IMR-90 (cell line): ENCODE results near the gene ECSIT. TPM values are rescaled to one million over a fixed set of nuclear protein-coding genes. Genes with fewer than 3 reads are reported as not detected.
A peak's percentile ranks its signal among the peaks of the same experiment; 100 is the strongest.

Source experiments
- ATAC-seq: fragments of 200-7000 bp; cut with Tn5 transposase; 2 replicates; pipeline ENCODE4 v1.9.1; 2020; ENCODE audit warnings: low read depth, mild to moderate bottlenecking, moderate library complexity
- BruUV-seq: library from RNA; stranded (reverse); fragments of 400-500 nt; replicated peaks from 2 replicates; lab custom pipeline; 2021; lab: Mats Ljungman, UMichigan
- CTCF ChIA-PET: fragments of 300-600 bp; formaldehyde crosslinking; extraction: SDS; loops from one replicate; lab custom pipeline; 2021; ENCODE audit warnings: antibody characterized with exemption; lab: Yijun Ruan, JAX
- POLR2A ChIA-PET: fragments of 300-600 bp; sonication (Branson Sonifier 250); formaldehyde crosslinking; loops from one replicate; lab custom pipeline; 2022; ENCODE audit warnings: antibody characterized with exemption; ENCODE audit not compliant: unreplicated experiment; lab: Charles Lee
- DNase-seq: peaks from one replicate; pipeline ENCODE4 v3.0.0; 2013
- H2AFZ ChIP-seq: replicated peaks from 2 replicates; pipeline ENCODE3; 2013; ENCODE audit warnings: low read length, mild to moderate bottlenecking; ENCODE audit not compliant: poor library complexity
- H2AK5ac ChIP-seq: 2 replicates; pipeline ENCODE4 v1.6.1; 2013; ENCODE audit warnings: low read depth, low read length, inconsistent platforms
- H2AK9ac ChIP-seq: replicated peaks from 2 replicates; pipeline ENCODE3; 2013; ENCODE audit warnings: mild to moderate bottlenecking, low read depth, low read length, moderate library complexity; ENCODE audit not compliant: poor library complexity
- H2BK120ac ChIP-seq: 2 replicates; pipeline ENCODE4 v1.6.1; 2013; ENCODE audit warnings: low read depth, low read length, inconsistent platforms
- H2BK15ac ChIP-seq: 3 replicates; pipeline ENCODE4 v1.6.1; 2013; ENCODE audit warnings: low read depth, low read length, inconsistent platforms
- H2BK20ac ChIP-seq: 2 replicates; pipeline ENCODE4 v1.6.1; 2013; ENCODE audit warnings: low read depth, mild to moderate bottlenecking, inconsistent platforms, low read length, moderate library complexity
- H2BK5ac ChIP-seq: 2 replicates; pipeline ENCODE4 v1.6.1; 2013; ENCODE audit warnings: mild to moderate bottlenecking, low read depth, low read length, inconsistent platforms; ENCODE audit not compliant: poor library complexity, severe bottlenecking
- H3K14ac ChIP-seq: replicated peaks from 2 replicates; pipeline ENCODE4 v1.6.1; 2013; ENCODE audit warnings: low read depth, low read length, inconsistent platforms
- H3K18ac ChIP-seq: 2 replicates; pipeline ENCODE4 v1.6.1; 2013; ENCODE audit warnings: low read depth, low read length, control low read depth
- H3K23ac ChIP-seq: 2 replicates; pipeline ENCODE4 v1.6.1; 2013; ENCODE audit warnings: low read depth, low read length, inconsistent platforms
- H3K27ac ChIP-seq: 2 replicates; pipeline ENCODE4 v1.5.1; 2013; ENCODE audit warnings: mild to moderate bottlenecking, control low read depth, low read length; ENCODE audit not compliant: insufficient read depth
- H3K27me3 ChIP-seq: 2 replicates; pipeline ENCODE4 v1.6.1; 2013; ENCODE audit warnings: low read length; ENCODE audit not compliant: control insufficient read depth, insufficient read depth
- H3K36me3 ChIP-seq: 2 replicates; pipeline ENCODE4 v1.6.1; 2013; ENCODE audit warnings: low read length, mixed read lengths; ENCODE audit not compliant: control insufficient read depth, insufficient read depth
- H3K4ac ChIP-seq: 2 replicates; pipeline ENCODE4 v1.6.1; 2013; ENCODE audit warnings: low read depth, low read length, inconsistent platforms
- H3K4me1 ChIP-seq: 2 replicates; pipeline ENCODE4 v1.6.1; 2013; ENCODE audit warnings: low read length, mixed read lengths; ENCODE audit not compliant: control insufficient read depth, insufficient read depth
- H3K4me2 ChIP-seq: 2 replicates; pipeline ENCODE4 v1.6.1; 2013; ENCODE audit warnings: low read depth, mild to moderate bottlenecking, control low read depth, low read length, moderate library complexity
- H3K4me3 ChIP-seq: 2 replicates; pipeline ENCODE4 v1.5.1; 2013; ENCODE audit warnings: low read depth, mild to moderate bottlenecking, control low read depth, low read length, moderate library complexity; ENCODE audit not compliant: insufficient read depth
- H3K56ac ChIP-seq: 2 replicates; pipeline ENCODE4 v1.6.1; 2013; ENCODE audit warnings: low read length, inconsistent platforms; ENCODE audit not compliant: insufficient read depth; ENCODE audit errors: extremely low read depth
- H3K79me1 ChIP-seq, 2 experiments: 2 replicates each; pipeline ENCODE4 v1.6.1; 2013; ENCODE audit warnings: low read length in 2 of 2, inconsistent platforms in 1 of 2, low read depth in 1 of 2
- H3K9ac ChIP-seq: 2 replicates; pipeline ENCODE4 v1.6.1; 2013; ENCODE audit warnings: low read depth, low read length, control low read depth
- H3K9me1 ChIP-seq: 2 replicates; pipeline ENCODE4 v1.6.1; 2013; ENCODE audit warnings: low read length, inconsistent platforms; ENCODE audit not compliant: insufficient read depth
- H3K9me3 ChIP-seq: 2 replicates; pipeline ENCODE4 v1.6.1; 2013; ENCODE audit warnings: low read length; ENCODE audit not compliant: control insufficient read depth, insufficient read depth
- H4K20me1 ChIP-seq: 2 replicates; pipeline ENCODE4 v1.6.1; 2013; ENCODE audit warnings: low read length, inconsistent platforms; ENCODE audit not compliant: insufficient read depth
- H4K5ac ChIP-seq: 2 replicates; pipeline ENCODE4 v1.6.1; 2013; ENCODE audit warnings: mild to moderate bottlenecking, low read depth, low read length, control low read depth
- H4K8ac ChIP-seq, 2 experiments: 2 replicates each; pipeline ENCODE4 v1.6.1; 2013; ENCODE audit warnings: low read depth in 2 of 2, low read length in 2 of 2, control low read depth in 1 of 2, inconsistent platforms in 1 of 2
- H4K91ac ChIP-seq: 2 replicates; pipeline ENCODE4 v1.6.1; 2013; ENCODE audit warnings: low read depth, low read length, inconsistent platforms; ENCODE audit not compliant: insufficient read depth
- CHD1 ChIP-seq: IDR thresholded peaks from 2 replicates; pipeline ENCODE4 v1.6.1; 2012; ENCODE audit warnings: low read depth, low read length, improper control_type of control experiment
- FOS ChIP-seq: fragments of 150-350 bp; IDR thresholded peaks from 2 replicates; pipeline ENCODE4 v1.6.1; 2016; ENCODE audit warnings: low read depth, low read length
- MAZ ChIP-seq: IDR thresholded peaks from 2 replicates; pipeline ENCODE4 v1.6.1; 2012; ENCODE audit warnings: low read depth, mild to moderate bottlenecking, low read length, improper control_type of control experiment, moderate library complexity, borderline replicate concordance
- POLR2A ChIP-seq: IDR thresholded peaks from 2 replicates; pipeline ENCODE4 v1.6.1; 2012; ENCODE audit warnings: mild to moderate bottlenecking, low read depth, low read length
- SMC3 ChIP-seq: fragments of 150-350 bp; IDR thresholded peaks from 2 replicates; pipeline ENCODE4 v1.6.1; 2016; ENCODE audit warnings: low read depth, mild to moderate bottlenecking, antibody characterized with exemption, low read length, moderate library complexity
- WGBS, 2 experiments: methylation state at CpG; one replicate each; pipeline versions ENCODE4 v1.1.5 to v1.1.7; 2013; ENCODE audit warnings: missing lambda C conversion rate in 2 of 2; ENCODE audit not compliant: insufficient read length in 1 of 2; ENCODE audit errors: extremely low coverage in 2 of 2; 5-methylcytosine and 5-hydroxymethylcytosine counted together
- dilution Hi-C: fragments of 300-500 bp; cut with HindIII; formaldehyde crosslinking; loops from one replicate; pipeline ENCODE4 v1.14.3; 2018; ENCODE audit warnings: low sequenced_read_pairs; ENCODE audit not compliant: unreplicated experiment
- in situ Hi-C: fragments of 300-500 bp; cut with MboI; formaldehyde crosslinking; loops from 3 replicates; pipeline ENCODE4 v1.14.3; 2019; ENCODE audit warnings: low sequenced_read_pairs, inconsistent platforms, mixed read lengths
- intact Hi-C: fragments of 100-400 bp; cut with micrococcal nuclease; formaldehyde crosslinking; loops from 2 replicates; pipeline ENCODE4 v1.10.0; 2022
- polyA plus RNA-seq, 3 experiments: library from polyadenylated mRNA; depleted of rRNA; stranded (reverse); fragments of >200 nt; gene quantifications; 2 replicates each; pipeline ENCODE4 v1.2.3, GENCODE V29; 2012; ENCODE audit warnings: low replicate concordance in 1 of 3
- total RNA-seq: library from RNA; depleted of rRNA; stranded (reverse); fragments of >200 nt; gene quantifications from 2 replicates; pipeline ENCODE4 v1.2.3, GENCODE V29; 2012
- TF ChIP-seq, protein P1 (sequence below): fragments of 150-350 bp; IDR thresholded peaks from 2 replicates; pipeline ENCODE4 v1.6.1; 2016; ENCODE audit warnings: low read depth, mild to moderate bottlenecking, low read length, moderate library complexity, borderline replicate concordance

ECSIT gene
- total and polyA plus RNA-seq, 2 of the 4 experiments (the other 2 are of a cell fraction), result 30.5 to 42.3 TPM

DNA sequence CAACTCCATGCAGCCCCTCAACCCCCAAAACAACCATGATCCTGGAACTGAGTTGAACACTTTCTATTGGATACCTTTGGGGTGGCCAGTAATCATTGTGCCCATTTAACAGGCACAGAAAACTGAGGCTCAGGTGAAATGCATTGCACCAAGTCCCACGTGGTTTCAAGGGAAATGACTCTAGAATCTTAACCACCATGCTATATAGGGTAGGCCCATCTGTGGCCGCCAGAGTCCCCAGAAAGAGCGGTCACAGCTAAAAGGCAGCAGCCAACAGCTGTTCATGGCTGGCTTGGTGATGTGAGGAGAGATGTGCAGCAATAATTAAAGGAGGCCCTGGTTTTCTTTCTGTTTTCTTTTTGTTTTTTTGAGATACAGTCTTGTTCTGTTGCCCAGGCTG lies 12.3 kb upstream of the ECSIT start:
- H3K4me3 ChIP-seq, result no peak overlapping the region
- no peak overlapping the region for H4K5ac ChIP-seq
- in situ Hi-C loops, result no loop called here
- H2BK5ac ChIP-seq, result no peak overlapping the region
- H3K9me3 ChIP-seq, result no peaks in the 10 kb centered on the region
- H2AK5ac ChIP-seq, result 0 out of 2 replicates have a peak overlapping the region, but pooled peaks have one; percentile 8
- no peak overlapping the region for H2AK9ac ChIP-seq
- no peak overlapping the region for H3K27ac ChIP-seq
- H4K20me1 ChIP-seq, result no peaks in the 10 kb centered on the region
- H2AFZ ChIP-seq, result no peak overlapping the region
- no peak for TF ChIP-seq CHD1
- TF ChIP-seq, protein P1, sequence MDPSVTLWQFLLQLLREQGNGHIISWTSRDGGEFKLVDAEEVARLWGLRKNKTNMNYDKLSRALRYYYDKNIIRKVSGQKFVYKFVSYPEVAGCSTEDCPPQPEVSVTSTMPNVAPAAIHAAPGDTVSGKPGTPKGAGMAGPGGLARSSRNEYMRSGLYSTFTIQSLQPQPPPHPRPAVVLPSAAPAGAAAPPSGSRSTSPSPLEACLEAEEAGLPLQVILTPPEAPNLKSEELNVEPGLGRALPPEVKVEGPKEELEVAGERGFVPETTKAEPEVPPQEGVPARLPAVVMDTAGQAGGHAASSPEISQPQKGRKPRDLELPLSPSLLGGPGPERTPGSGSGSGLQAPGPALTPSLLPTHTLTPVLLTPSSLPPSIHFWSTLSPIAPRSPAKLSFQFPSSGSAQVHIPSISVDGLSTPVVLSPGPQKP, result no peak
- no peak for TF ChIP-seq POLR2A
- TF ChIP-seq MAZ, result no peak
- no peak for TF ChIP-seq FOS
- no peak for TF ChIP-seq SMC3
- dilution Hi-C loops, result no loop called here
- ChIA-PET CTCF (no interaction called here), POLR2A (no interaction called here)
- no peak overlapping the region for H3K9ac ChIP-seq
- no CpG with 5 or more reads among the region's 3 CpGs for WGBS, 2 experiments
- no peak overlapping the region for H4K91ac ChIP-seq
- no peak overlapping the region for H2BK120ac ChIP-seq
- H3K14ac ChIP-seq, result no peak overlapping the region
- DNase-seq, result no peak
- no peak overlapping the region for H3K56ac ChIP-seq
- ATAC-seq, result no peak
- H2BK20ac ChIP-seq, result no peak overlapping the region
- intact Hi-C loops, result no loop called here
- H3K4me2 ChIP-seq, result no peak overlapping the region
- H4K8ac ChIP-seq, result no peak overlapping the region
- no peak overlapping the region for H3K18ac ChIP-seq
- H2BK15ac ChIP-seq, result no peak overlapping the region
- BruUV-seq, result no TSS peak
- H3K4me1 ChIP-seq, result peaks cover 16% of the 10 kb centered on the region
- peaks cover 11% of the 10 kb centered on the region for H3K9me1 ChIP-seq
- H3K27me3 ChIP-seq, result no peaks in the 10 kb centered on the region
- H3K79me1 ChIP-seq, result peaks cover 7 to 25% of the 10 kb centered on the region in 2 experiments
- no peak overlapping the region for H3K4ac ChIP-seq
- peaks cover 11% of the 10 kb centered on the region for H3K36me3 ChIP-seq
- H3K23ac ChIP-seq, result no peak overlapping the region
